ENCODE measurements around the gene AIF1.
"Not testable (repeated sequence)": the region's sequence is repeated elsewhere in the genome, so short reads cannot be mapped to it uniquely, and the experiment has no call there.

AIF1 gene

GRCh38 chr6:31586599-31587281 is 28.3 kb upstream of the AIF1 start:
- no peak overlapping the region for H3K4me3 ChIP-seq (ENCODE audit: low read length)
- H3K9ac ChIP-seq (ENCODE audit: low read length), result no peak overlapping the region
- H3K9me3 ChIP-seq (ENCODE audit: control insufficient read depth, low read length), result no peaks in the 10 kb centered on the region

DNA sequence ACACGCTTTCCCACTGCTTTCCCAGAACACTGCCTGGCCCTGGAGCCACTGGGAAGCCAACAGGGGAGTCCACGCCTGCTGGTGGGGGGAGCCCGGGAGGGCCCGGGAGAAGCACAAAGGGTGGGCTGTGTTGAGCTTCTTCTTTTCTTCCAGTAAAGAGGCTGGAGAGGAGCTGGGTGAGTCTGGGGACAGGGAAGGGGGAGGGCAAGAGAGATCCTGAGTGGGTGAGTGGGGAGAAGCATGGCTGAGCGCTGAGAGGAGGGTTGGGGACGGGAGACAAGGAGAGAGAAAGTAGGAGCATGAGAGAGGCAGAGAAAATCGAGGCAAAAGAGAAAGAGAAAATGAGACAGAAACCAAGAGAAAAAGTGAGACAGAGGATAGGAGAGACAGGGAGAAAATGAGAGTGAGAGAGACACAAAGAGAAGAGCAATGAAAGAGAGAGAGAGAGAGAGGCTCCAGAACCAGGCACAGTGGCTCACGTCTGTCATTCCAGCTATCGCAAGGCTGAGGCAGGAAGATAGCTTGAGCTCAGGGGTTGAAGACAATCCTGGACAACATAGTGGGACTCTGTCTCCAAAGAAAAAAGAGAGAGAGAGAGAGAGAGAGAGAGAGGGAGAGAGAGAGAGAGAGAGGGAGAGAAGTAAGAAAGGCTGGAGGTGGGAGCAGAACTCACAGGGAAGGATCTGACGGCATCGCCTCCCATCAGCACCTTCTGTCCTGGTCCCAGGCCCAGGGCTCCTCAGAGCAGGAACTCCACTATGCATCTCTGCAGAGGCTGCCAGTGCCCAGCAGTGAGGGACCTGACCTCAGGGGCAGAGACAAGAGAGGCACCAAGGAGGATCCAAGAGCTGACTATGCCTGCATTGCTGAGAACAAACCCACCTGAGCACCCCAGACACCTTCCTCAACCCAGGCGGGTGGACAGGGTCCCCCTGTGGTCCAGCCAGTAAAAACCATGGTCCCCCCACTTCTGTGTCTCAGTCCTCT is 26.9 kb upstream of the AIF1 start:
- H3K4me3 ChIP-seq (ENCODE audit: low read length), result no peak overlapping the region
- H3K9ac ChIP-seq (ENCODE audit: low read length), result no peak overlapping the region
- no peaks in the 10 kb centered on the region for H3K9me3 ChIP-seq (ENCODE audit: control insufficient read depth, low read length)
- H3K4me1 ChIP-seq (ENCODE audit: control insufficient read depth, insufficient read depth, low read length), result no peaks in the 10 kb centered on the region
- no peaks in the 10 kb centered on the region for H3K36me3 ChIP-seq (ENCODE audit: control insufficient read depth, insufficient read depth, low read length)
- H3K27me3 ChIP-seq (ENCODE audit: control insufficient read depth, insufficient read depth, low read length), result peaks cover 5% of the 10 kb centered on the region

More at GRCh38 chr6:31586599-31587281, 28.3 kb upstream of the AIF1 start:
- Histone ChIP-seq H3K4me1 (ENCODE audit: control insufficient read depth, insufficient read depth, low read length) (no peaks in the 10 kb centered on the region), H3K36me3 (ENCODE audit: control insufficient read depth, insufficient read depth, low read length) (no peaks in the 10 kb centered on the region), H3K27me3 (ENCODE audit: control insufficient read depth, insufficient read depth, low read length) (peaks cover 16% of the 10 kb centered on the region)

GRCh38 chr6:31588871-31589650 is 26.0 kb upstream of the AIF1 start:
- Histone ChIP-seq H3K27me3 (ENCODE audit: control insufficient read depth, insufficient read depth, low read length) (peaks cover 5% of the 10 kb centered on the region), H3K9me3 (ENCODE audit: control insufficient read depth, low read length) (no peaks in the 10 kb centered on the region), H3K9ac (ENCODE audit: low read length) (no peak overlapping the region), H3K36me3 (ENCODE audit: control insufficient read depth, insufficient read depth, low read length) (no peaks in the 10 kb centered on the region), H3K4me1 (ENCODE audit: control insufficient read depth, insufficient read depth, low read length) (no peaks in the 10 kb centered on the region), H3K4me3 (ENCODE audit: low read length) (no peak overlapping the region)

DNA sequence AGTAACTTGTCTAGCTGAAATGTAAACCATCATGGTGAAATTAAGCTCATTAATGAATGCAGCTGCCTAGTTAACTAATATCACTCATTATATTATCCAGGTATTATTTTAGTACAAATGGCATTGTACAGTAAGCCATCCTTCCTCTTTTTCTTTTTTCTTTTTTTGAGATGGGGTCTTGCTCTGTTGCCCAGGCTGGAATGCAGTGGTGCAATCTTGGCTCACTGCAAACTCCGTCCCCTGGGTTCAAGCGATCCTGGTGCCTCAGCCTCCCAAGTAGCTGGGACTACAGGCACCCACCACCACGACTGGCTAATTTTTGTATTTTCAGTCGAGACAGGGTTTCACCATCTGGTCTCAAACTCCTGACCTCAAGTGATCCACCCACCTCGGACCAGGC is 24.3 kb upstream of the AIF1 start:
- H3K9me3 ChIP-seq (ENCODE audit: control insufficient read depth, low read length); H3K4me1 ChIP-seq (ENCODE audit: control insufficient read depth, insufficient read depth, low read length); H3K4me3 ChIP-seq (ENCODE audit: low read length); H3K9ac ChIP-seq (ENCODE audit: low read length); H3K27me3 ChIP-seq (ENCODE audit: control insufficient read depth, insufficient read depth, low read length); H3K36me3 ChIP-seq (ENCODE audit: control insufficient read depth, insufficient read depth, low read length): not testable (repeated sequence)

GRCh38 chr6:31592396-31592771 is 22.6 kb upstream of the AIF1 start:
- Histone ChIP-seq H3K27me3 (ENCODE audit: control insufficient read depth, insufficient read depth, low read length) (no peaks in the 10 kb centered on the region), H3K4me3 (ENCODE audit: low read length) (no peak overlapping the region), H3K9me3 (ENCODE audit: control insufficient read depth, low read length) (no peaks in the 10 kb centered on the region), H3K36me3 (ENCODE audit: control insufficient read depth, insufficient read depth, low read length) (no peaks in the 10 kb centered on the region), H3K9ac (ENCODE audit: low read length) (no peak overlapping the region), H3K4me1 (ENCODE audit: control insufficient read depth, insufficient read depth, low read length) (no peaks in the 10 kb centered on the region)

- Histone ChIP-seq H3K36me3 (ENCODE audit: control insufficient read depth, insufficient read depth, low read length) (no peaks in the 10 kb centered on the region), H3K9me3 (ENCODE audit: control insufficient read depth, low read length) (no peaks in the 10 kb centered on the region), H3K27me3 (ENCODE audit: control insufficient read depth, insufficient read depth, low read length) (no peaks in the 10 kb centered on the region), H3K9ac (ENCODE audit: low read length) (no peak overlapping the region), H3K4me3 (ENCODE audit: low read length) (no peak overlapping the region), H3K4me1 (ENCODE audit: control insufficient read depth, insufficient read depth, low read length) (no peaks in the 10 kb centered on the region)
Observed at GRCh38 chr6:31597006-31597405, 18.0 kb upstream of the AIF1 start.

GRCh38 chr6:31607317-31607716 is 7.7 kb upstream of the AIF1 start:
- Histone ChIP-seq H3K4me1 (ENCODE audit: control insufficient read depth, insufficient read depth, low read length) (no peaks in the 10 kb centered on the region), H3K36me3 (ENCODE audit: control insufficient read depth, insufficient read depth, low read length) (no peaks in the 10 kb centered on the region), H3K9me3 (ENCODE audit: control insufficient read depth, low read length) (no peaks in the 10 kb centered on the region), H3K27me3 (ENCODE audit: control insufficient read depth, insufficient read depth, low read length) (no peaks in the 10 kb centered on the region), H3K9ac (ENCODE audit: low read length) (no peak overlapping the region), H3K4me3 (ENCODE audit: low read length) (no peak overlapping the region)

DNA sequence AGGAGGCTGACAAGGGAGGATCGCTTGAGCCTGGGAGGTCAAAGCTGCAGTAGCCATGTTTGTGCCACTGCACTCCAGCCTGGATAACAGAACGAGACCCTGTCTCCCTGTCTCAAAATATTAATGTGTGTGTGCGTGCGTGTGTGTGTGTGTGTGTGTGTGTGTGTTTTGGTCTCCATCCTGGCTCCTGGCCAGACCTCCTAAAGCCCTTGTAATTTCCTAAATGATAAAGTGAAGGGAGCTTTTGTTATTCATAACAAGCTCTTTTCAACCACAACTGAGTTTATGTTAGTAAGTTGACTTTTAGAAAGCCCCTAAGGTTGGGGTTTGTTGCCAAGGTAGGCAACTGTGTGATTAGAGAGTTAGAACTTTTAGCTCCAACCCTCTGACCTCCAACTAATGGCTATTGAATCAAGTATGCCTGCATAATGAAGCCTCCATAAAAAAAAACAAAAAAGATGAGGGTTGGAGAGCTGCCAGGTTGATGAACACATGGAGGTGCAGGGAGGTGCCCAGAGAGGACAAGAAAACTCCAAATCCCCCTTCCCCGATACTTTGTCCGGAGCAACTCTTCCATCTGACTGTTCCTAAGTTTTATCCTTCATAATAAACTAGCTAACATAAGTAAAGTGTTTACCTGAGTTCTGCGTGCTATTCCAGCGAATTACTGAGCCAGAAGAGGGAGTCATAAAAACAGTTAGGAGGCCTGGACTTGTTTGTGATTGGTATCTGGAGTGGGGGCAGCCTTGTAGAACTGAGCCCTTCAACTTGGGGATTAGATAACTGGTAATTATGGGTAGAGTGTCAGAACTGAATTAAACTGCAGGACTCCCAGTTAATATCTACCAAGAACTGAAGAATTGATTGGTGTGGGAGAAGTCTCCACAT is 5.3 kb upstream of the AIF1 start:
- Histone ChIP-seq H3K9me3 (ENCODE audit: control insufficient read depth, low read length) (no peaks in the 10 kb centered on the region), H3K4me1 (ENCODE audit: control insufficient read depth, insufficient read depth, low read length) (no peaks in the 10 kb centered on the region), H3K36me3 (ENCODE audit: control insufficient read depth, insufficient read depth, low read length) (no peaks in the 10 kb centered on the region), H3K9ac (ENCODE audit: low read length) (no peak overlapping the region), H3K27me3 (ENCODE audit: control insufficient read depth, insufficient read depth, low read length) (no peaks in the 10 kb centered on the region), H3K4me3 (ENCODE audit: low read length) (no peak overlapping the region)

DNA sequence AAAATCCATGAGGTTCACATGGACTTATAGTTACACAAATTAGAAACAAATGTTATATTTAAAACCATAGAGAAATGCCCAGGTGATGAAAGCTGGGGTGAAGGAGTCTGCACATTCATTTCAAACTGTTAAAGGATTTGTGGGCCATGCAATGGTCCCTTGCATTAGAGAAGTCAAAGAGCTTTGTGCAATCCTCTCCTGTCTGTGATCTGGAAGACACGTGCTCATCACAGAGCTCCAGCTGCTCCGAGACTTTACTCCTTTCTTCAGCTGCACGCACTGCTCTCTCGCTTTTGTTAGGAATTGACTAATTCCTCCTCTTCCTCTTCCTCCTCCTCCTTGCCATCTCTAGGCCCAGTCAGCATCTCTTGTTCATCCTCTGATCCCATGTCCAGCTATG is 4.1 kb upstream of the AIF1 start:
- Histone ChIP-seq H3K4me1 (ENCODE audit: control insufficient read depth, insufficient read depth, low read length) (no peaks in the 10 kb centered on the region), H3K9ac (ENCODE audit: low read length) (no peak overlapping the region), H3K36me3 (ENCODE audit: control insufficient read depth, insufficient read depth, low read length) (no peaks in the 10 kb centered on the region), H3K27me3 (ENCODE audit: control insufficient read depth, insufficient read depth, low read length) (no peaks in the 10 kb centered on the region), H3K4me3 (ENCODE audit: low read length) (no peak overlapping the region), H3K9me3 (ENCODE audit: control insufficient read depth, low read length) (no peaks in the 10 kb centered on the region)

- H3K4me1 ChIP-seq (ENCODE audit: control insufficient read depth, insufficient read depth, low read length), result no peaks in the 10 kb centered on the region
- no peak overlapping the region for H3K4me3 ChIP-seq (ENCODE audit: low read length)
- H3K9ac ChIP-seq (ENCODE audit: low read length), result no peak overlapping the region
- no peaks in the 10 kb centered on the region for H3K9me3 ChIP-seq (ENCODE audit: control insufficient read depth, low read length)
- H3K27me3 ChIP-seq (ENCODE audit: control insufficient read depth, insufficient read depth, low read length), result no peaks in the 10 kb centered on the region
- H3K36me3 ChIP-seq (ENCODE audit: control insufficient read depth, insufficient read depth, low read length), result no peaks in the 10 kb centered on the region
Observed at GRCh38 chr6:31614075-31614619, 887 bp upstream of the AIF1 start.

DNA sequence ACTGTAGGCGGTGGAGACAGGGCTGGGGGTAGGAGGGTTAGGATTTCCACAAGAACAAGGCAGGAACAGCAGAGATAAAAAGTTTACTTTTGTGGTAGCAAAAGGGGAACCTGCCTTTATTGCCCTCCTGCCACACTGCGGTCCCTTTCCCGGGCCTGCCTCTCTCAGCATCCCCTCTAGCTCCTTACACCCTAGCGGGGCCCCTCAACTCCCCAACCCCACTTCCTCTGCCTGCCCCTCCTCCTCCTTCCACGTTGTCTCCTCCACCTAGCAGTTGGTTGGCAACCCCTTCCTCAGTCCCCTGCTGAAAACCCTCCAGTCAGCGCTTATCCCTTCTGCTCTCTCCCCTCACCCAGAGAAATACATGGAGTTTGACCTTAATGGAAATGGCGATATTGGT is 714 bp downstream of the AIF1 start:
- H3K36me3 ChIP-seq (ENCODE audit: control insufficient read depth, insufficient read depth, low read length), result no peaks in the 10 kb centered on the region
- H3K27me3 ChIP-seq (ENCODE audit: control insufficient read depth, insufficient read depth, low read length), result no peaks in the 10 kb centered on the region
- H3K9me3 ChIP-seq (ENCODE audit: control insufficient read depth, low read length), result no peaks in the 10 kb centered on the region
- no peak overlapping the region for H3K9ac ChIP-seq (ENCODE audit: low read length)
- H3K4me3 ChIP-seq (ENCODE audit: low read length), result no peak overlapping the region
- H3K4me1 ChIP-seq (ENCODE audit: control insufficient read depth, insufficient read depth, low read length), result no peaks in the 10 kb centered on the region

Data from mucosa of stomach (tissue), 1 donor.